ENCODE data around the gene BHMT. TPM values are rescaled to one million over a fixed set of nuclear protein-coding genes. Genes with fewer than 3 reads are reported as not detected.

The BHMT gene
- total and polyA plus RNA-seq, 9 of the 15 experiments (the other 6 are each of a cell fraction or from before 2014, with no cell fraction given): not detected

- TF ChIP-seq RAD21 (CRISPR knock-in tag; conservative IDR thresholded peaks at IDR 0.05 in 1 of 2, IDR thresholded peaks at IDR 0.05 in 1 of 2): no peak
- TF ChIP-seq SRSF7 (optimal IDR thresholded peaks at IDR 0.05; ENCODE audit: low read depth, low read length): no peak
- TF ChIP-seq ZFP91 (CRISPR knock-in tag; IDR thresholded peaks at IDR 0.05): no peak
- no peak for TF ChIP-seq PHB (CRISPR knock-in tag; IDR thresholded peaks at IDR 0.05)
- no peak for TF ChIP-seq ZBTB40 (IDR thresholded peaks at IDR 0.05)
- TF ChIP-seq ZBTB40 (CRISPR knock-in tag; IDR thresholded peaks at IDR 0.05): no peak
- peak; percentile 66 for TF ChIP-seq MAFG (tag; conservative IDR thresholded peaks at IDR 0.05)
- TF ChIP-seq CAMTA2 (CRISPR knock-in tag; conservative IDR thresholded peaks at IDR 0.05): no peak
- TF ChIP-seq CHCHD3 (CRISPR knock-in tag; IDR thresholded peaks at IDR 0.05): no peak
- TF ChIP-seq GMEB1 (CRISPR knock-in tag; IDR thresholded peaks at IDR 0.05): no peak
- no peak for TF ChIP-seq U2AF1 (optimal IDR thresholded peaks at IDR 0.05; ENCODE audit: low read depth, low read length)
- peak; percentile 54; the same call in 1 of the 2 replicates for TF ChIP-seq SMARCA4 (IDR thresholded peaks at IDR 0.05)
- no peak for TF ChIP-seq ZSCAN32 (CRISPR knock-in tag; IDR thresholded peaks at IDR 0.05)
- TF ChIP-seq ARID3A (IDR thresholded peaks at IDR 0.05; ENCODE audit: borderline replicate concordance, low read depth, low read length): 0 out of 2 replicates have a peak, but pooled peaks have one; percentile 23
Measured at GRCh38 chr5:79143684-79144379, 32.2 kb downstream of the BHMT start (continued).
